ENCODE measurements around the gene NPEPL1.
A peak's percentile ranks its signal among the peaks of the same experiment; 100 is the strongest.

The NPEPL1 gene

DNA sequence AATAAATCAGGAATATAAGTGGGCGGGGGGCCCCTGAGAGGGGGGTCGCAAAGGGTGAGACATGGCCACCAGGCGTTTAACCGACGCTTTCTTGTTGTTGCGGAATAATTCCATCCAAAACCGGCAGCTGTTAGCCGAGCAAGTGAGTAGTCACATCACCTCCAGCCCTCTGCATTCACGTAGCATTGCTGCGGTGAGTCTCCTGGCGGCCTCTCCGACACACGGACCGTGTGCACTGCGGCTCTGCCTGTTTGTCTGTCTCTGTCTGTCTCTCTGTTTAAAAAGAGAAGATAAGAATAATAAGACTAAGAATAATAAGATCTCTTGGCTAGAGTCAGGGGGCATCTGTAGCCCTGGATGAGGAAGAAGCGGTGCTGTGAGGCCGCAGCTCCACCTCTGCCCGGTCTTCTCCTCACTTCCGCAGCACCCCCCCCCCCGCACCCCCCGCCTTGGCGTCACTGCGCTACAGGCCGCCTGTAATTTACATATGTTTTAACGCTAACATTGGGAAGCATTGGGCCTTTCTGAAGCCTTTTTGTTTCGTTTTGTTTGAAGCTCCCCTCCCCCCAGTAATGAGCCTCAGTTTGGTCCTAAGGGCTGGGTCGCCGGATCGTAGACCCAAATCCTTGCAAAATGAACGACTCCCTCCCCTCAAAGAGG is 40.5 kb upstream of the NPEPL1 start:
- Mint-ChIP-seq H3K27me3 (ENCODE audit: low read depth) (peaks cover 3% of the 10 kb centered on the region), H3K4me1 (ENCODE audit: low read depth) (peaks cover 24% of the 10 kb centered on the region), H3K9me3 (no peaks in the 10 kb centered on the region), H3K4me3 (peak overlapping the region; percentile 89), H3K27ac (peak overlapping the region; percentile 98), H3K36me3 (ENCODE audit: low read depth) (peaks cover 28% of the 10 kb centered on the region)
- peak; percentile 63 for DNase-seq (ENCODE audit: low spot score)

DNA sequence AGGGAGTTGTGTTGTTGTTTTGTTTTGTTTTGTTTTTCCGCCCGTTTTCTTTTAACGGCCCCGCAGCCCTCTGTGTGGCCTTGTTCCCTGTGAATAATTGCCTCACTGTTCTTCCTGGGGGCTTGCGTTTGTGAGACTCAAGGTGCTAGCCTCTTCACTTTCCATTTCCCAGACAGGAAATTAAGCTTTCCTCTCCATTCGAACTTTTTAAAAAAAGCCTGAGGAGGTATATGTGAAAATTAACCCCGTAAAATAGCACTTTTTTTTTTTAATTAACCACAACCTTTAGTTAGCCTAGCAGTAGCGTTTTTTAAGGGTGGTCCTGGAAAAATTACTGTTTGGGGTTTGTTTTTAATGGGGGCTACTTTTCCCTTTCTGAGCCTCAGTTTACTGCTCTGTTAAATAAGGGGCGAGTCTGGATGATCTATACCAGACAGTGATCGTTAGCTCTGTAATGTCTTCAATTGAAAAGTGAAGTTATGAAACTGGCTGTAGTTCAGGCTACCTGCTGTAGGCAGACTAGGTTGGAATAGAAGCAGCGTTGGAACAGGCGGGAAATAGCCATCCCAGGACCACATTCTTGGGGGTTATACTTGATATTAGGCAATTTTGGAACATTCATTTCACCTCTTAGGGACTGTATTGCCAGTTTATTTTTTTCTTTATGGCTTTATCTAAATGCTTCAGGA is 39.9 kb upstream of the NPEPL1 start:
- DNase-seq (ENCODE audit: low spot score), result no peak
- Mint-ChIP-seq H3K4me1 (ENCODE audit: low read depth) (peaks cover 30% of the 10 kb centered on the region), H3K27ac (peak overlapping the region; percentile 98), H3K36me3 (ENCODE audit: low read depth) (peaks cover 33% of the 10 kb centered on the region), H3K27me3 (ENCODE audit: low read depth) (peaks cover 3% of the 10 kb centered on the region), H3K4me3 (peak overlapping the region; percentile 89), H3K9me3 (no peaks in the 10 kb centered on the region)

DNA sequence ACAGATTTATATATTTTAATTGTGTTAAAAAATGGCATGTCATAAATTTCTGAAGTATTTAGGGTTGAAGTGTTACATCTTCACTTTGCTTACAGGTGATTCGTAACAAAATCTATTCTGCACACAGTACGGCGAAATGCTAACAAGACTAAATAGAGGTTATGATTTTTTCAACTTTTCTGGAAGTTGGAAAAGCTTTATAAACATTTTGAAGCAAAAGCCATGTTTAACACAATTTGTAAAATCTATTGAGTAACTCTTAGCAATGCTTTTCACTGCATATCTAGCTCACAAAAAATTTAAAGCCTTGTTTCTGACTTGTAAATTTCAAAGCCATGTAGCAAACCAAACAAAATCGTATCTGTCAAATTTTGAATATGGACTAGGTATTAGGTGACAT is 38.3 kb upstream of the NPEPL1 start:
- no peaks in the 10 kb centered on the region for H3K9me3 Mint-ChIP-seq
- H3K4me3 Mint-ChIP-seq, result peak overlapping the region; percentile 56
- H3K36me3 Mint-ChIP-seq (ENCODE audit: low read depth), result peaks cover 39% of the 10 kb centered on the region
- no peak for DNase-seq (ENCODE audit: low spot score)
- no peaks in the 10 kb centered on the region for H3K27me3 Mint-ChIP-seq (ENCODE audit: low read depth)
- peaks cover 35% of the 10 kb centered on the region for H3K4me1 Mint-ChIP-seq (ENCODE audit: low read depth)
- H3K27ac Mint-ChIP-seq, result no peak overlapping the region

DNA sequence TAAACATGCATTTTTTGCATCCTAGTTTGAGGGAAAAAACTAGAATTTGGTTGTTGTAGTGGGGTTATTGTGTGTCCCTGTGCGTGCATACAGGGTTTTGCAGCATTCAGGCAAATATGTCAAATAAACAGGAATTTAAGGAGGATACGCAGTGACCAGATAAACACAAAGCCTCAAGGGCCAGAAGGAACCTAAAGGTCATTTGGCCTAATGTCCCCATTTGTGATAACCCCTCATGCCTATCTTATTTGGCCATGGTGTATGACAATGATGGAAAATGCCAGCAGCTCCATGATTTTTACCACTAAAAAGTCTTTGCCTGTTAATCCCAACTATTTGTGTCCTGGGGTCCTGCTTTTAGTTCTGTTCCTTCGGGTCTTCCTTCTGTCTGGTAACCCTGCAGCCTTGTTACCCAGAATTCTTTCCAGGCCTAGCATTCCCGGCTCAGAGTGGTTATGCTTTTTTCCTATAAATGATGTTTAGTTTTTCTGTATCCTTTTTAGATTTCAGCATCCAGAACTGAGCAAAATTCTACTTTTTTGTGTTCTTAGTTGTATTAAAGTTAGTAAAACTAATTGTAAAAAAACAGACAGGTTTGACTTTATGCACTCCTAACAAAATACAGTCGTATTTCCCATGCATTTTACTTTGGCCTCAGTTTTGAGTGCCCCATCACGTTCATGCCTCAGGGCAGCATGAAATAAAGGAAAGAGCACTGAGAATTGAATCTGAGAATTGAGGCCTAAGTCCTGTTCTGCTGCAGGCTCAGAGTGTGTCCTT is 37.1 kb upstream of the NPEPL1 start:
- Mint-ChIP-seq H3K4me1 (ENCODE audit: low read depth) (peaks cover 46% of the 10 kb centered on the region), H3K9me3 (no peaks in the 10 kb centered on the region), H3K27me3 (ENCODE audit: low read depth) (no peaks in the 10 kb centered on the region), H3K4me3 (peak overlapping the region; percentile 78), H3K27ac (peak overlapping the region; percentile 23), H3K36me3 (ENCODE audit: low read depth) (peaks cover 49% of the 10 kb centered on the region)
- no peak for DNase-seq (ENCODE audit: low spot score)

DNA sequence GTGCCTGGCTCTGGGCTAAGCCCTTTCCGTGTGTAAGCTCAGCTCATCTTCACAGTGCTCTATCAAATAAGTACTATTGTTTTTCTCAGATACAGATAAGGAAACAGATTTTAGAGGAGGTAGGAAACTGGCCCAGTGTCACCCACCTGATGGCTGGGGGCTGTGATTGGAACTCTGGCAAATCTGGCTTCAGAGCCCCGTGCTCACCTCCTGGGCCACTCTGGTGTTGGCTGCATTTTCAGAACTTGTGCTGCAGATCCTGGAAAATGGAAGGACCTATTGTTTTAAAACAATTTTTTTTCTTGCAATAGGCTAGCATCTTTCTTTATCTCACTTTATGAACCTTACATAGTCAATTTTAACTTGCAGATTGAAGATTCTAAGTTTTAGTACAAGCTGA is 35.8 kb upstream of the NPEPL1 start:
- H3K27me3 Mint-ChIP-seq (ENCODE audit: low read depth), result no peaks in the 10 kb centered on the region
- H3K27ac Mint-ChIP-seq, result peak overlapping the region; percentile 77
- no peak for DNase-seq (ENCODE audit: low spot score)
- peaks cover 46% of the 10 kb centered on the region for H3K36me3 Mint-ChIP-seq (ENCODE audit: low read depth)
- H3K9me3 Mint-ChIP-seq, result no peaks in the 10 kb centered on the region
- peak overlapping the region; percentile 78 for H3K4me3 Mint-ChIP-seq
- peaks cover 57% of the 10 kb centered on the region for H3K4me1 Mint-ChIP-seq (ENCODE audit: low read depth)

DNA sequence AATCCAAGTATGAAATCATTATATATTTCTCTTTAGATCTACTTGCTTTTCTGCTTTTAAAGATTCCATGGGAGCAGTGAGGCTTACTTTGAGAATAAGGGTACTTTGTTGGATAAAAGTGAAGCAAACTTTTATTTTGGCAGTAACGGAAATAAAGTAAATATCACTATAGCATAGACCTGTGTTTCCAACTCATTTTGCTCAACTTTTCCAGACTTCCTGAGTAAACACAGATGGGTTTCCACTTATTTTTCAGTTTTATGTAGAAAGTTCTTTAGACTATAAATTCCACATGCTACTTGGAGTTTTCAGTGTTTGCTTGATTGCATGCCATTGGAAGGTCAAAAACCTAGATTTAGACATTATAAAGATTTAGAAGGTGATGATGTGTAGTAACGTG is 35.3 kb upstream of the NPEPL1 start:
- DNase-seq (ENCODE audit: low spot score), result no peak
- Mint-ChIP-seq H3K27me3 (ENCODE audit: low read depth) (no peaks in the 10 kb centered on the region), H3K36me3 (ENCODE audit: low read depth) (peaks cover 47% of the 10 kb centered on the region), H3K4me3 (peak overlapping the region; percentile 78), H3K27ac (peak overlapping the region; percentile 65), H3K4me1 (ENCODE audit: low read depth) (peaks cover 61% of the 10 kb centered on the region), H3K9me3 (no peaks in the 10 kb centered on the region)

DNA sequence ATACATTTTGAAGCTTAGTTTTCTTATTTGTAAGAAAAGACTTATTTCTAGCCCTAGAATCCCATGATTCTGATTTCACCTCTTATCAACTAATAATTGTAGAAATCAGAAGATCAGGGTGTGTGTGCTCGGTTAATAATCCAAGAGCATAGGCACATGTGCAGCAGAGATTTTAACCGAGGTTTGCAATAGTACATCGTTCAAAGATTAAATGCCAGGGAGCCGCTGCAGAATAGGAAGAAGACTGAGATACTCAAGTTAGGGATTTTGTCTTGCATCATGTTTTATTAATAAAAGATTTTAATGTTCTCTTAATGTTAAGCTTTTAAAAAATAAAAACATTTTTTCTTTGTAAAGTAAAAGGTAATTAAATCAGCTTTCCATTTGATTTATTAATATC is 34.6 kb upstream of the NPEPL1 start:
- H3K4me1 Mint-ChIP-seq (ENCODE audit: low read depth), result peaks cover 63% of the 10 kb centered on the region
- H3K4me3 Mint-ChIP-seq, result peak overlapping the region; percentile 78
- H3K9me3 Mint-ChIP-seq, result no peaks in the 10 kb centered on the region
- no peaks in the 10 kb centered on the region for H3K27me3 Mint-ChIP-seq (ENCODE audit: low read depth)
- no peak for DNase-seq (ENCODE audit: low spot score)
- H3K36me3 Mint-ChIP-seq (ENCODE audit: low read depth), result peaks cover 45% of the 10 kb centered on the region
- H3K27ac Mint-ChIP-seq, result peak overlapping the region; percentile 71

DNA sequence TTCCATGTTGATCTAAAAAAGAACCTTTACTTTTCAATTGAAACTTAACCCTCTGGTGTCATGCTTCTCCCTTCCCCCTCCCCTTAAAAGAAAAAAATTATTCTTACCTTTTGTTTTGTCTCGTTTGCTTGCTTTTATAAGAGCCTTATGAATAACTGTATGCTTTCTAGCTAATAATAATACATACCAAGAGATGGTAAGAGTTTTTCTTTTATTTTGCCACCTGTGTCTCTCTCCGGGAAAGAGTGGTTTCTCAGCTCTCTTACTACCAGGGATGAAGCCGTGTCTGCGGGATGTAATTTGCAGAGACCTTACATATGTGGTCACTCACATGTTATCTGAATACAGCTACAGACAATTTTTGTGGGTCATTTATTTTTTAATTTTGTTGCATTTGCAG is 33.8 kb upstream of the NPEPL1 start:
- Mint-ChIP-seq H3K9me3 (no peaks in the 10 kb centered on the region), H3K36me3 (ENCODE audit: low read depth) (peaks cover 47% of the 10 kb centered on the region), H3K4me3 (peak overlapping the region; percentile 83), H3K27ac (peak overlapping the region; percentile 23), H3K27me3 (ENCODE audit: low read depth) (no peaks in the 10 kb centered on the region), H3K4me1 (ENCODE audit: low read depth) (peaks cover 67% of the 10 kb centered on the region)
- no peak for DNase-seq (ENCODE audit: low spot score)

DNA sequence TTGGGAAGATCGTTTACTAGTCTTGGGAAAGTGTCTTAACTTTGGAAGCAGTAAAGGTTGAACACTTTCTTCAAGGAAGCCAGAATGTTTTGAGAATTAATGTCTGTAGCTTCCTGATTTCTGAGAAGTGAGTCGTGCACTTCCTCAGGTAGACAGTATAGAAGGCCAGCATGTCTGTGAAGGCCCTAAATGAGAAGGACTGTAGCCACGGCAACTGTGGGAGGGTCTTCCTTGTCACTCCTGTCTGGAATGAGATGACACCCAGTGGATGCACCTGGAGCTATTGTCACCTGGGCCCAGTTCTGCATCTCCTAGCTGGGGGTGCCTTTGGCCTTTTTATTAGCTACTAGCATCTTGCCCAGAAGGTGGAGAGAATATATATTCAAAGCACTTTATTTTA is 32.8 kb upstream of the NPEPL1 start:
- H3K27ac Mint-ChIP-seq, result peak overlapping the region; percentile 86
- H3K4me3 Mint-ChIP-seq, result peak overlapping the region; percentile 83
- no peak for DNase-seq (ENCODE audit: low spot score)
- no peaks in the 10 kb centered on the region for H3K27me3 Mint-ChIP-seq (ENCODE audit: low read depth)
- peaks cover 71% of the 10 kb centered on the region for H3K4me1 Mint-ChIP-seq (ENCODE audit: low read depth)
- H3K36me3 Mint-ChIP-seq (ENCODE audit: low read depth), result peaks cover 51% of the 10 kb centered on the region
- H3K9me3 Mint-ChIP-seq, result no peaks in the 10 kb centered on the region

DNA sequence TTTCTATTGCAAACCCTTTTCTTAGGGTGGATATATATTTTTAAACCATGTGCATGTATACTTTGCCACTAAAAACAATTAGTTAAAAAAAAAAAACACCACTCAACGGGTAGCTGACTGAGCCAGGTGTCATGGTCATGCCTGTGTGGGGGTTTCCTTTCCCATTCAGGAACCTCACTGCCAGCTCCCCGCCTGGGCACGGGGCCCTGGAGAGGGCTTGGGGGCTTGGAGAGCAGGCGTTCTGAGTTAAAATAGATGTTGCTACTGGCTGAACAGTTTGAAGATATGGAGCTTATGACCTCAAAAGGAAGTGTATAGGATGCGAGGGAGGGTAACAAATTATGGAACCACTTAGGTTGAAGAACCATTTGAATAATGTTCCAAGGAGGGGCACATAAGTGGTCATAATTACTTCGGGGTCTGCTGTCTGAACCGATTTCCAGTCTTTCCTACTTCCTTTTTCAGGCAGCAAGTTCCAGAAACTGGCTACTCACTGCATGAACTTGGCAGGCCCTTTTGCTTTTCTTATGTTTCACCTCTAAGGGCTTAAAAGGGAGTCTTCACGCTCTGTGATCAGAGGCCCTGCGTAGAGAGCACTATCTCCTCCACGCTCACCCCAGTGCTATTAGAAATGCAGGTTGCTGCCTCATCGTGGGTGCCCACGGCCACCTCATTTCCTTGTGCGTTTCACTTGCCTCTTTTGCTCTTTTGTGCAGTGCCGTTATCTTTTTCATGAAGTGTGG is 31.6 kb upstream of the NPEPL1 start:
- H3K36me3 Mint-ChIP-seq (ENCODE audit: low read depth), result peaks cover 54% of the 10 kb centered on the region
- H3K9me3 Mint-ChIP-seq, result no peaks in the 10 kb centered on the region
- H3K4me3 Mint-ChIP-seq, result peak overlapping the region; percentile 86
- DNase-seq (ENCODE audit: low spot score), result no peak
- H3K27ac Mint-ChIP-seq, result peak overlapping the region; percentile 98
- H3K27me3 Mint-ChIP-seq (ENCODE audit: low read depth), result no peaks in the 10 kb centered on the region
- H3K4me1 Mint-ChIP-seq (ENCODE audit: low read depth), result peaks cover 66% of the 10 kb centered on the region

DNA sequence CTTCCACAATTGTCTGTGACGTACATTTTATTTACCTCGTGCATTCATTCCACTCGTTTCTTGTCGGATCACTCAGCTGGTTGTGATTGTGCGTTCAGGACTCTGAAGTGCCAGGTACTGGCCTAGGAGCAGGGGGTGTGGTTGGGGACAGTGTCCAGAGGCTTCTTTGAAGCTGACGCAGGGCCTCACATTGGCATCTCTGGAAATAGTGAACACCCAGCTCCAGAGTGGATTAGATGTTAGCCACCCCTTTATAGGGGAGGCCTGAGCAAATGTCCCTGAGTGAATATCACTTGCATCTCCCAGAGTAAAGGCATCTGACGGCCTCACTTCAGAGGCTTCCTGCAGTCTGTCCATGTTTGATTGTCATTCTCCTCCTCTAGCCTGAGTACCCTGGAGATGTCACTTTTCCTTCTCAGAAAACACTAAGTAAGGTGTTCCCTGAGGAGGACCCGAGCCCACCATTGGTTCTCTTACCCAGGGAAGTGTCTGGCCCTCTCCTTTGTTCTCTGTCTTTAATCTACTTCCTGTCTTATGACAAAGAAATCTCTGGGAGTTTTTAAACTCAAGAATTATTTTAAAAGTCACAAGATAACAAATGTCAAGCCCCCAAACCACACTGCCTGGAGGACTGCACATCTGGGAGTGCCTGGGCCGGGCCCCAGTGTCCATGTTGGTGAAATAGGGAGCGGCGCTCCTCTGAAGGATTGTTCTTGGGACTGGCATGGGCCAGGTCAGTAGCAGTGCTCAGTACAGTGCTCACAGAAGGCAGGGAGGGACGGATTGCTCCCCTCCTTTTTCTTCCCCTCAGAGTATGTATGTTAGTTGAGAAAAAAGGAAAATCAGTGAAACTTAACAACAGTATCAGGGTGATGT is 30.8 kb upstream of the NPEPL1 start:
- peak overlapping the region; percentile 98 for H3K27ac Mint-ChIP-seq
- no peak for DNase-seq (ENCODE audit: low spot score)
- peaks cover 64% of the 10 kb centered on the region for H3K4me1 Mint-ChIP-seq (ENCODE audit: low read depth)
- no peaks in the 10 kb centered on the region for H3K9me3 Mint-ChIP-seq
- H3K4me3 Mint-ChIP-seq, result peak overlapping the region; percentile 86
- no peaks in the 10 kb centered on the region for H3K27me3 Mint-ChIP-seq (ENCODE audit: low read depth)
- H3K36me3 Mint-ChIP-seq (ENCODE audit: low read depth), result peaks cover 53% of the 10 kb centered on the region

DNA sequence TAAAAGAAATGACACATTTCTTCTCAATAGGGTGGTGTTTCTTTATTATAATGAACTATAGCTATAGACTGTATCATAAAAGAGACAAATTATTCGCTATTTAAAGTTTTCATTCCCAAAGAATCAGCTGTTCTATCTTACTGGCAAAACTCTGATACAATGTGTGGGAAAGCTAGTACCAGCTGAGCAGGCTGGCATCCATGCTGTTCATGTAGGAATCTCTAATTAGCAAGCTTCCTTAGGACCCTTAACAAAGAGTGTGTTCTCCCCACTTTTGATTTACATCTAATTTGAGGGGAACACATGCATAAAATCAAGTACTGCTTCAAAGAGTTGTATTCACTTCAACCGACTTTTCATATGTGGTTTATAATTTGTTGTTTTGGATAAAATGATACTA is 28.3 kb upstream of the NPEPL1 start:
- H3K9me3 Mint-ChIP-seq, result no peaks in the 10 kb centered on the region
- DNase-seq (ENCODE audit: low spot score), result no peak
- peaks cover 50% of the 10 kb centered on the region for H3K4me1 Mint-ChIP-seq (ENCODE audit: low read depth)
- no peak overlapping the region for H3K4me3 Mint-ChIP-seq
- H3K27me3 Mint-ChIP-seq (ENCODE audit: low read depth), result no peaks in the 10 kb centered on the region
- no peak overlapping the region for H3K27ac Mint-ChIP-seq
- H3K36me3 Mint-ChIP-seq (ENCODE audit: low read depth), result peaks cover 57% of the 10 kb centered on the region

DNA sequence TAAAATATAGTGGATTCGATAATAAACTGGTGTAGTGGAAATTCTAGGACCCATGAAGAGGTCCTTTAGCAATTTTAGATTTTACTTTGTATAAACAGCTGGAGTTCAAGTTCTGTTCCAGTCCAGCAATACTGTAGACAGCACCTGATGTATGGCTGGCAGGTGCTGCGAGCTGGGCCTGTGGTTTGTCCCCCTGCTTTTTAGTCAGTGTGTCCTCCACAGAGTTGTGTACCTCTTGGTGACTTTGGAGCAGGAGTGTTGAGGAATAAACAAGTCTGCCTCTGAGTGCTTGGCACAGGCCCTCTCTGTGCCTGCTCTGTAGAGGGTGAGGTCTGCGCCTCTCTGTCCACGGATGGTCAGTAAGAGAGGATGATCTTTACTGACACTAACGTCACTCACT is 27.7 kb upstream of the NPEPL1 start:
- no peaks in the 10 kb centered on the region for H3K9me3 Mint-ChIP-seq
- peaks cover 55% of the 10 kb centered on the region for H3K36me3 Mint-ChIP-seq (ENCODE audit: low read depth)
- peak overlapping the region; percentile 38 for H3K27ac Mint-ChIP-seq
- no peaks in the 10 kb centered on the region for H3K27me3 Mint-ChIP-seq (ENCODE audit: low read depth)
- peaks cover 46% of the 10 kb centered on the region for H3K4me1 Mint-ChIP-seq (ENCODE audit: low read depth)
- H3K4me3 Mint-ChIP-seq, result no peak overlapping the region
- no peak for DNase-seq (ENCODE audit: low spot score)

Measured in T-helper 2 cell treated with Interferon-gamma antibody and Interleukin-4, amounts not matched to agents 5 μg/mL and 100 μg/mL, for 36 hours (primary cell).